HepG2 (cell line): ENCODE data around the gene MRPL28. TPM values are rescaled to one million over a fixed set of nuclear protein-coding genes. Genes with fewer than 3 reads are reported as not detected.
A peak's percentile ranks its signal among the peaks of the same experiment; 100 is the strongest.

Source experiments
- CBX2 ChIP-seq, 2 experiments: fragments of 200-600 bp in 1 of 2; sonication (generic); formaldehyde crosslinking in 1 of 2; IDR thresholded peaks; 2 replicates each; pipeline versions ENCODE4 v1.7.0 to v1.8.1; 2018 to 2022; ENCODE audit warnings: low read depth in 2 of 2, low read length in 1 of 2, mild to moderate bottlenecking in 1 of 2, missing genetic modification reagents in 1 of 2
- HCFC1 ChIP-seq: fragments of 150-350 bp; IDR thresholded peaks from 2 replicates; pipeline ENCODE4 v1.6.1; 2014; ENCODE audit warnings: low read depth, low read length
- HNRNPL ChIP-seq: fragments of 200-400 bp; formaldehyde crosslinking; IDR thresholded peaks from 2 replicates; pipeline ENCODE4 v1.6.1; 2017; ENCODE audit warnings: mild to moderate bottlenecking, low read depth, low read length
- HOXA7 ChIP-seq: sonication (generic); formaldehyde crosslinking; IDR thresholded peaks from 2 replicates; pipeline ENCODE4 v1.8.1; 2022; ENCODE audit warnings: mild to moderate bottlenecking, missing genetic modification reagents, moderate library complexity
- JUNB ChIP-seq: sonication (generic); formaldehyde crosslinking; IDR thresholded peaks from 2 replicates; pipeline ENCODE4 v1.8.0; 2022; ENCODE audit warnings: missing genetic modification reagents, mild to moderate bottlenecking, borderline replicate concordance
- MLX ChIP-seq: IDR thresholded peaks from 2 replicates; pipeline ENCODE4 v1.6.1; 2016
- NRL ChIP-seq: sonication (generic); formaldehyde crosslinking; IDR thresholded peaks from 2 replicates; pipeline ENCODE4 v1.5.0; 2020; ENCODE audit warnings: missing genetic modification reagents, mild to moderate bottlenecking, moderate library complexity, borderline replicate concordance
- RFX5 ChIP-seq: IDR thresholded peaks from 2 replicates; pipeline ENCODE4 v1.6.1; 2011; ENCODE audit warnings: low read depth, low read length, improper control_type of control experiment
- SOX6 ChIP-seq, 2 experiments: fragments of 450-650 bp in 1 of 2; sonication (generic) in 1 of 2; formaldehyde crosslinking in 1 of 2; IDR thresholded peaks; 2 replicates each; pipeline versions ENCODE4 v1.4.0 to v1.6.1; 2017 to 2020; ENCODE audit warnings: antibody characterized with exemption in 1 of 2, mild to moderate bottlenecking in 1 of 2, missing genetic modification reagents in 1 of 2
- SP140L ChIP-seq: sonication (generic); formaldehyde crosslinking; IDR thresholded peaks from 2 replicates; pipeline ENCODE4 v1.4.0; 2020; ENCODE audit warnings: missing genetic modification reagents, borderline replicate concordance
- ZBTB26 ChIP-seq: IDR thresholded peaks from 2 replicates; pipeline ENCODE4 v1.6.1; 2016; ENCODE audit warnings: missing compliant biosample characterization, missing genetic modification reagents, borderline replicate concordance
- ZNF143 ChIP-seq: sonication (generic); formaldehyde crosslinking; IDR thresholded peaks from 2 replicates; pipeline ENCODE4 v1.4.0; 2020; ENCODE audit warnings: missing genetic modification reagents
- ZNF703 ChIP-seq: sonication (generic); formaldehyde crosslinking; IDR thresholded peaks from 2 replicates; pipeline ENCODE4 v1.5.1; 2020; ENCODE audit warnings: missing genetic modification reagents, mild to moderate bottlenecking, moderate library complexity, borderline replicate concordance
- polyA plus RNA-seq, 8 experiments: library from polyadenylated mRNA; depleted of rRNA in 3 of 8; stranded (reverse) in 7 of 8; unstranded in 1 of 8; fragments of >200 nt; fragmentation: Illumina TruSeq in 4 of 8; extraction: Trizol in 4 of 8; gene quantifications; 2 replicates each; pipeline versions ENCODE4 v1.2.1 to v1.2.3, GENCODE V29; 2011 to 2016; ENCODE audit warnings: low read depth in 4 of 8, missing spikeins in 1 of 8, mixed read lengths in 1 of 8; ENCODE audit not compliant: insufficient read depth in 1 of 8
- total RNA-seq, 5 experiments: library from RNA; depleted of rRNA; stranded (reverse); fragments of >200 nt; fragmentation: Illumina TruSeq; extraction: Trizol; gene quantifications; 2 replicates each; pipeline ENCODE4 v1.2.3, GENCODE V29; 2016; ENCODE audit warnings: low read depth in 1 of 5
- TF ChIP-seq, protein P1 (sequence below): IDR thresholded peaks from 2 replicates; pipeline ENCODE4 v1.6.1; 2016; ENCODE audit warnings: mild to moderate bottlenecking
- TF ChIP-seq, protein P2 (sequence below): sonication (generic); formaldehyde crosslinking; IDR thresholded peaks from 2 replicates; pipeline ENCODE4 v1.8.0; 2022; ENCODE audit warnings: mild to moderate bottlenecking, missing genetic modification reagents, borderline replicate concordance
- TF ChIP-seq, protein P3 (sequence below): sonication (generic); formaldehyde crosslinking; IDR thresholded peaks from 2 replicates; pipeline ENCODE4 v1.9.0; 2021; ENCODE audit warnings: missing genetic modification reagents, mild to moderate bottlenecking, borderline replicate concordance
- TF ChIP-seq, protein P4 (sequence below): sonication (generic); formaldehyde crosslinking; IDR thresholded peaks from 2 replicates; pipeline ENCODE4 v1.4.0; 2020; ENCODE audit warnings: missing genetic modification reagents, borderline replicate concordance

Gene MRPL28
- total and polyA plus RNA-seq, 2 of the 13 experiments (the other 11 are each of a cell fraction or from before 2014, with no cell fraction given) = 114 to 135 TPM

DNA sequence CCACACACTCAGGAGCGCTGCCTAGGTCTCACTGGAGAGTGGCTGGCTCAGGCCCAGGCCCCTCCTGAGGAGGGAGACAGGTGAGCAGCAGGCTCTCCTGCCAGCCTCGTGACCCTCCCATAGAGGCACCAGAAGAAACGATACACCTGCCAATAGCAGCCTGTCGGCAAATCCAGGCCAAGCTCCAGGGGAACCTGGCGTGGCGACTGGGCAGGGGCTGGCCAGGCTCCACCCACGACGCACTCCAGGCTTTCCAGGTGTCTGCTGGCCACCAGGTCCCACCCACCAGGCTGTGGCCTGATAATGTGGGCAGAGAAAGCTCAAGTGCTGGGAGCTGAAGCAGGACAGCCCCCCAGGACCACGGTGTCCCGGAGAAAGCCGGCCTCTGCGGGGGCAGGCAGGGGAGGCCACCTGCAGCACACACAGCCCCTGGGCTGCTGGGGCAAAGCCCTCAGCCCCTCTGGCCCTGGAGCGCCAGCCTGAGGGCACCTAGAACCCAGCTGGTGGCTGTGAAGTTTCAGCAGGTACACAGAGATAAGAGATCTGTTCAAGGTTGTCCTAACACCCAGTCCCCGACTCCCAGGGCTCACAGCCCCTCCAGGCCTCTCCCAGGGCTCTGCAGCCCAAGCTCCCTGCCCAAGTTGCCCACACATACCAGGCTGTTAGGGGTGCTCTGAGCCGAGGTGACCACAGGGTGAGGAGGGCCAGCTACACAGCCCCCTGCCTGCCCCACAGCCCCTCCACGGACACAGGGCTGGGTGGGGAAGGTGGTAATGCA is 9.0 kb upstream of the MRPL28 start (continued):
- TF ChIP-seq SP140L (CRISPR knock-in tag) (no peak), HCFC1 (no peak), JUNB (CRISPR knock-in tag) (no peak), MLX (CRISPR knock-in tag) (no peak), NRL (CRISPR knock-in tag) (no peak), ZNF703 (no peak), ZNF143 (CRISPR knock-in tag) (no peak), ZBTB26 (CRISPR knock-in tag) (no peak; the same call in 1 of the 2 replicates), CBX2 (IDR thresholded peaks at IDR 0.05; ENCODE audit: low read depth, low read length) (no peak), CBX2 (CRISPR knock-in tag; IDR thresholded peaks at IDR 0.05; ENCODE audit: low read depth) (no peak), RFX5 (no peak), SOX6 (IDR thresholded peaks at IDR 0.05) (no peak), SOX6 (CRISPR knock-in tag; IDR thresholded peaks at IDR 0.05) (no peak), HOXA7 (no peak), HNRNPL (peak; percentile 90)
- TF ChIP-seq, protein P1, sequence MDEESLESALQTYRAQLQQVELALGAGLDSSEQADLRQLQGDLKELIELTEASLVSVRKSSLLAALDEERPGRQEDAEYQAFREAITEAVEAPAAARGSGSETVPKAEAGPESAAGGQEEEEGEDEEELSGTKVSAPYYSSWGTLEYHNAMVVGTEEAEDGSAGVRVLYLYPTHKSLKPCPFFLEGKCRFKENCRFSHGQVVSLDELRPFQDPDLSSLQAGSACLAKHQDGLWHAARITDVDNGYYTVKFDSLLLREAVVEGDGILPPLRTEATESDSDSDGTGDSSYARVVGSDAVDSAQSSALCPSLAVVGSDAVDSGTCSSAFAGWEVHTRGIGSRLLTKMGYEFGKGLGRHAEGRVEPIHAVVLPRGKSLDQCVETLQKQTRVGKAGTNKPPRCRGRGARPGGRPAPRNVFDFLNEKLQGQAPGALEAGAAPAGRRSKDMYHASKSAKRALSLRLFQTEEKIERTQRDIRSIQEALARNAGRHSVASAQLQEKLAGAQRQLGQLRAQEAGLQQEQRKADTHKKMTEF (CRISPR knock-in tag) = no peak; the same call in 1 of the 2 replicates
- TF ChIP-seq, protein P2, sequence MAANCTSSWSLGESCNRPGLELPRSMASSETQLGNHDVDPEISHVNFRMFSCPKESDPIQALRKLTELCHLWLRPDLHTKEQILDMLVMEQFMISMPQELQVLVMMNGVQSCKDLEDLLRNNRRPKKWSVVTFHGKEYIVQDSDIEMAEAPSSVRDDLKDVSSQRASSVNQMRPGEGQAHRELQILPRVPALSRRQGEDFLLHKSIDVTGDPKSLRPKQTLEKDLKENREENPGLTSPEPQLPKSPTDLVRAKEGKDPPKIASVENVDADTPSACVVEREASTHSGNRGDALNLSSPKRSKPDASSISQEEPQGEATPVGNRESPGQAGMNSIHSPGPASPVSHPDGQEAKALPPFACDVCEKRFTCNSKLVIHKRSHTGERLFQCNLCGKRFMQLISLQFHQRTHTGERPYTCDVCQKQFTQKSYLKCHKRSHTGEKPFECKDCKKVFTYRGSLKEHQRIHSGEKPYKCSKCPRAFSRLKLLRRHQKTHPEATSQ (CRISPR knock-in tag) = no peak
- TF ChIP-seq, protein P3, sequence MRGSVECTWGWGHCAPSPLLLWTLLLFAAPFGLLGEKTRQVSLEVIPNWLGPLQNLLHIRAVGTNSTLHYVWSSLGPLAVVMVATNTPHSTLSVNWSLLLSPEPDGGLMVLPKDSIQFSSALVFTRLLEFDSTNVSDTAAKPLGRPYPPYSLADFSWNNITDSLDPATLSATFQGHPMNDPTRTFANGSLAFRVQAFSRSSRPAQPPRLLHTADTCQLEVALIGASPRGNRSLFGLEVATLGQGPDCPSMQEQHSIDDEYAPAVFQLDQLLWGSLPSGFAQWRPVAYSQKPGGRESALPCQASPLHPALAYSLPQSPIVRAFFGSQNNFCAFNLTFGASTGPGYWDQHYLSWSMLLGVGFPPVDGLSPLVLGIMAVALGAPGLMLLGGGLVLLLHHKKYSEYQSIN (CRISPR knock-in tag) = no peak
- TF ChIP-seq, protein P4, sequence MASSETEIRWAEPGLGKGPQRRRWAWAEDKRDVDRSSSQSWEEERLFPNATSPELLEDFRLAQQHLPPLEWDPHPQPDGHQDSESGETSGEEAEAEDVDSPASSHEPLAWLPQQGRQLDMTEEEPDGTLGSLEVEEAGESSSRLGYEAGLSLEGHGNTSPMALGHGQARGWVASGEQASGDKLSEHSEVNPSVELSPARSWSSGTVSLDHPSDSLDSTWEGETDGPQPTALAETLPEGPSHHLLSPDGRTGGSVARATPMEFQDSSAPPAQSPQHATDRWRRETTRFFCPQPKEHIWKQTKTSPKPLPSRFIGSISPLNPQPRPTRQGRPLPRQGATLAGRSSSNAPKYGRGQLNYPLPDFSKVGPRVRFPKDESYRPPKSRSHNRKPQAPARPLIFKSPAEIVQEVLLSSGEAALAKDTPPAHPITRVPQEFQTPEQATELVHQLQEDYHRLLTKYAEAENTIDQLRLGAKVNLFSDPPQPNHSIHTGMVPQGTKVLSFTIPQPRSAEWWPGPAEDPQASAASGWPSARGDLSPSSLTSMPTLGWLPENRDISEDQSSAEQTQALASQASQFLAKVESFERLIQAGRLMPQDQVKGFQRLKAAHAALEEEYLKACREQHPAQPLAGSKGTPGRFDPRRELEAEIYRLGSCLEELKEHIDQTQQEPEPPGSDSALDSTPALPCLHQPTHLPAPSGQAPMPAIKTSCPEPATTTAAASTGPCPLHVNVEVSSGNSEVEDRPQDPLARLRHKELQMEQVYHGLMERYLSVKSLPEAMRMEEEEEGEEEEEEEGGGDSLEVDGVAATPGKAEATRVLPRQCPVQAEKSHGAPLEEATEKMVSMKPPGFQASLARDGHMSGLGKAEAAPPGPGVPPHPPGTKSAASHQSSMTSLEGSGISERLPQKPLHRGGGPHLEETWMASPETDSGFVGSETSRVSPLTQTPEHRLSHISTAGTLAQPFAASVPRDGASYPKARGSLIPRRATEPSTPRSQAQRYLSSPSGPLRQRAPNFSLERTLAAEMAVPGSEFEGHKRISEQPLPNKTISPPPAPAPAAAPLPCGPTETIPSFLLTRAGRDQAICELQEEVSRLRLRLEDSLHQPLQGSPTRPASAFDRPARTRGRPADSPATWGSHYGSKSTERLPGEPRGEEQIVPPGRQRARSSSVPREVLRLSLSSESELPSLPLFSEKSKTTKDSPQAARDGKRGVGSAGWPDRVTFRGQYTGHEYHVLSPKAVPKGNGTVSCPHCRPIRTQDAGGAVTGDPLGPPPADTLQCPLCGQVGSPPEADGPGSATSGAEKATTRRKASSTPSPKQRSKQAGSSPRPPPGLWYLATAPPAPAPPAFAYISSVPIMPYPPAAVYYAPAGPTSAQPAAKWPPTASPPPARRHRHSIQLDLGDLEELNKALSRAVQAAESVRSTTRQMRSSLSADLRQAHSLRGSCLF (CRISPR knock-in tag) = no peak
